HepG2 (cell line): ENCODE data around the gene ALOXE3. TPM values are rescaled to one million over a fixed set of nuclear protein-coding genes. Genes with fewer than 3 reads are reported as not detected.
A peak's percentile ranks its signal among the peaks of the same experiment; 100 is the strongest.

Source experiments
- AKAP8 ChIP-seq: sonication (generic); formaldehyde crosslinking; IDR thresholded peaks from 2 replicates; pipeline ENCODE4 v1.5.1; 2020; ENCODE audit warnings: mild to moderate bottlenecking, missing genetic modification reagents
- DNMT1 ChIP-seq: sonication (generic); formaldehyde crosslinking; IDR thresholded peaks from 2 replicates; pipeline ENCODE4 v1.5.1; 2020; ENCODE audit warnings: mild to moderate bottlenecking, missing genetic modification reagents
- EED ChIP-seq: sonication (generic); formaldehyde crosslinking; IDR thresholded peaks from 2 replicates; pipeline ENCODE4 v1.5.0; 2020; ENCODE audit warnings: mild to moderate bottlenecking, missing genetic modification reagents
- FIP1L1 ChIP-seq: fragments of 200-400 bp; formaldehyde crosslinking; IDR thresholded peaks from 2 replicates; pipeline ENCODE4 v1.6.1; 2018; ENCODE audit warnings: low read depth, mild to moderate bottlenecking, low read length, moderate library complexity, borderline replicate concordance; ENCODE audit not compliant: insufficient read depth
- GATA4 ChIP-seq: sonication (generic); IDR thresholded peaks from 2 replicates; pipeline ENCODE4 v1.6.1; 2016; ENCODE audit warnings: antibody characterized with exemption, low read depth, borderline replicate concordance
- HIVEP1 ChIP-seq: sonication (generic); formaldehyde crosslinking; IDR thresholded peaks from 2 replicates; pipeline ENCODE4 v1.4.0; 2020; ENCODE audit warnings: mild to moderate bottlenecking, missing genetic modification reagents
- HNRNPL ChIP-seq: fragments of 200-400 bp; formaldehyde crosslinking; IDR thresholded peaks from 2 replicates; pipeline ENCODE4 v1.6.1; 2017; ENCODE audit warnings: mild to moderate bottlenecking, low read depth, low read length
- KAT2B ChIP-seq: fragments of 150-350 bp; IDR thresholded peaks from 2 replicates; pipeline ENCODE4 v1.6.1; 2014; ENCODE audit warnings: low read depth, low read length, borderline replicate concordance
- KAT7 ChIP-seq: IDR thresholded peaks from 2 replicates; pipeline ENCODE4 v1.6.1; 2018; ENCODE audit warnings: borderline replicate concordance, missing compliant biosample characterization
- MED1 ChIP-seq: sonication (generic); formaldehyde crosslinking; IDR thresholded peaks from 2 replicates; pipeline ENCODE4 v1.4.0; 2020; ENCODE audit warnings: missing genetic modification reagents
- NR2C2 ChIP-seq: sonication (generic); formaldehyde crosslinking; IDR thresholded peaks from 2 replicates; pipeline ENCODE4 v1.4.0; 2020; ENCODE audit warnings: missing genetic modification reagents, mild to moderate bottlenecking, moderate library complexity, borderline replicate concordance
- SOX6 ChIP-seq, 2 experiments: fragments of 450-650 bp in 1 of 2; sonication (generic) in 1 of 2; formaldehyde crosslinking in 1 of 2; IDR thresholded peaks; 2 replicates each; pipeline versions ENCODE4 v1.4.0 to v1.6.1; 2017 to 2020; ENCODE audit warnings: antibody characterized with exemption in 1 of 2, mild to moderate bottlenecking in 1 of 2, missing genetic modification reagents in 1 of 2
- U2AF2 ChIP-seq: fragments of 200-400 bp; formaldehyde crosslinking; IDR thresholded peaks from 2 replicates; pipeline ENCODE4 v1.6.1; 2017; ENCODE audit warnings: low read depth, mild to moderate bottlenecking, low read length
- ZMAT3 ChIP-seq: sonication (generic); formaldehyde crosslinking; conservative IDR thresholded peaks from 2 replicates; pipeline ENCODE4 v1.7.0; 2021; ENCODE audit warnings: missing genetic modification reagents
- ZNF12 ChIP-seq: sonication (generic); formaldehyde crosslinking; IDR thresholded peaks from 2 replicates; pipeline ENCODE4 v1.5.0; 2020; ENCODE audit warnings: missing genetic modification reagents
- ZNF329 ChIP-seq: sonication (generic); formaldehyde crosslinking; IDR thresholded peaks from 2 replicates; pipeline ENCODE4 v1.9.0; 2021; ENCODE audit warnings: low read depth, mild to moderate bottlenecking, missing genetic modification reagents
- ZNF567 ChIP-seq: sonication (generic); formaldehyde crosslinking; IDR thresholded peaks from 2 replicates; pipeline ENCODE4 v1.8.1; 2023; ENCODE audit warnings: mild to moderate bottlenecking, missing genetic modification reagents, borderline replicate concordance
- ZNF746 ChIP-seq: sonication (generic); formaldehyde crosslinking; IDR thresholded peaks from 2 replicates; pipeline ENCODE4 v1.8.0; 2022; ENCODE audit warnings: mild to moderate bottlenecking, missing genetic modification reagents
- ZNF777 ChIP-seq: sonication (generic); formaldehyde crosslinking; IDR thresholded peaks from 2 replicates; pipeline ENCODE4 v1.4.0; 2020; ENCODE audit warnings: missing genetic modification reagents
- ZNF83 ChIP-seq: sonication (generic); formaldehyde crosslinking; IDR thresholded peaks from 2 replicates; pipeline ENCODE4 v1.4.0; 2020; ENCODE audit warnings: missing genetic modification reagents, mild to moderate bottlenecking, borderline replicate concordance
- polyA plus RNA-seq, 8 experiments: library from polyadenylated mRNA; depleted of rRNA in 3 of 8; stranded (reverse) in 7 of 8; unstranded in 1 of 8; fragments of >200 nt; fragmentation: Illumina TruSeq in 4 of 8; extraction: Trizol in 4 of 8; gene quantifications; 2 replicates each; pipeline versions ENCODE4 v1.2.1 to v1.2.3, GENCODE V29; 2011 to 2016; ENCODE audit warnings: low read depth in 4 of 8, missing spikeins in 1 of 8, mixed read lengths in 1 of 8; ENCODE audit not compliant: insufficient read depth in 1 of 8
- total RNA-seq, 5 experiments: library from RNA; depleted of rRNA; stranded (reverse); fragments of >200 nt; fragmentation: Illumina TruSeq; extraction: Trizol; gene quantifications; 2 replicates each; pipeline ENCODE4 v1.2.3, GENCODE V29; 2016; ENCODE audit warnings: low read depth in 1 of 5
- TF ChIP-seq, protein P1 (sequence below): sonication (generic); formaldehyde crosslinking; IDR thresholded peaks from 2 replicates; pipeline ENCODE4 v1.5.1; 2020; ENCODE audit warnings: mild to moderate bottlenecking, missing genetic modification reagents, borderline replicate concordance
- TF ChIP-seq, protein P2 (sequence below): sonication (generic); formaldehyde crosslinking; IDR thresholded peaks from 2 replicates; pipeline ENCODE4 v1.4.0; 2020; ENCODE audit warnings: missing genetic modification reagents, borderline replicate concordance

Gene ALOXE3
- total and polyA plus RNA-seq, 2 of the 13 experiments (the other 11 are each of a cell fraction or from before 2014, with no cell fraction given), result 0.07 TPM; not detected in 1

DNA sequence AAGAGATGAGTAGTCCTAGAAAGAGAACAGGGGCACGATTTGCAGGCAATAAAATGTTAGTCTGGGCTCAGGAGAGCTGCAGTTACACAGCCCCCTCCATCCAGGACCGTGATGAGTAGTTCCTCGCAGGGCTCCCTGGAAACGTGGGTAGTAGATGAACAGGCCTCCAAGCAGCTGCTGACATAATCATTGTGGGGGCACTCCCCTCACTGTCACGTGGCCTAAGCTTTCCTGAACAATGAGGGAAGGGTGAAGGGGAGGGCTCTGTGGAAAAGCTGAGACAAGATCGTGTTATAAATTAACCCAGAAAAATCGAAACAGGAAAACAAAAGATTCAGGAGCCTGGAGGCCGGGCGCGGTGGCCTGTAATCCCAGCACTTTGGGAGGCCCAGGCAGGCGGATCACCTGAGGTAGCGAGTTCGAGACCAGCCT is 35.2 kb upstream of the ALOXE3 start (continued):
- TF ChIP-seq, protein P1, sequence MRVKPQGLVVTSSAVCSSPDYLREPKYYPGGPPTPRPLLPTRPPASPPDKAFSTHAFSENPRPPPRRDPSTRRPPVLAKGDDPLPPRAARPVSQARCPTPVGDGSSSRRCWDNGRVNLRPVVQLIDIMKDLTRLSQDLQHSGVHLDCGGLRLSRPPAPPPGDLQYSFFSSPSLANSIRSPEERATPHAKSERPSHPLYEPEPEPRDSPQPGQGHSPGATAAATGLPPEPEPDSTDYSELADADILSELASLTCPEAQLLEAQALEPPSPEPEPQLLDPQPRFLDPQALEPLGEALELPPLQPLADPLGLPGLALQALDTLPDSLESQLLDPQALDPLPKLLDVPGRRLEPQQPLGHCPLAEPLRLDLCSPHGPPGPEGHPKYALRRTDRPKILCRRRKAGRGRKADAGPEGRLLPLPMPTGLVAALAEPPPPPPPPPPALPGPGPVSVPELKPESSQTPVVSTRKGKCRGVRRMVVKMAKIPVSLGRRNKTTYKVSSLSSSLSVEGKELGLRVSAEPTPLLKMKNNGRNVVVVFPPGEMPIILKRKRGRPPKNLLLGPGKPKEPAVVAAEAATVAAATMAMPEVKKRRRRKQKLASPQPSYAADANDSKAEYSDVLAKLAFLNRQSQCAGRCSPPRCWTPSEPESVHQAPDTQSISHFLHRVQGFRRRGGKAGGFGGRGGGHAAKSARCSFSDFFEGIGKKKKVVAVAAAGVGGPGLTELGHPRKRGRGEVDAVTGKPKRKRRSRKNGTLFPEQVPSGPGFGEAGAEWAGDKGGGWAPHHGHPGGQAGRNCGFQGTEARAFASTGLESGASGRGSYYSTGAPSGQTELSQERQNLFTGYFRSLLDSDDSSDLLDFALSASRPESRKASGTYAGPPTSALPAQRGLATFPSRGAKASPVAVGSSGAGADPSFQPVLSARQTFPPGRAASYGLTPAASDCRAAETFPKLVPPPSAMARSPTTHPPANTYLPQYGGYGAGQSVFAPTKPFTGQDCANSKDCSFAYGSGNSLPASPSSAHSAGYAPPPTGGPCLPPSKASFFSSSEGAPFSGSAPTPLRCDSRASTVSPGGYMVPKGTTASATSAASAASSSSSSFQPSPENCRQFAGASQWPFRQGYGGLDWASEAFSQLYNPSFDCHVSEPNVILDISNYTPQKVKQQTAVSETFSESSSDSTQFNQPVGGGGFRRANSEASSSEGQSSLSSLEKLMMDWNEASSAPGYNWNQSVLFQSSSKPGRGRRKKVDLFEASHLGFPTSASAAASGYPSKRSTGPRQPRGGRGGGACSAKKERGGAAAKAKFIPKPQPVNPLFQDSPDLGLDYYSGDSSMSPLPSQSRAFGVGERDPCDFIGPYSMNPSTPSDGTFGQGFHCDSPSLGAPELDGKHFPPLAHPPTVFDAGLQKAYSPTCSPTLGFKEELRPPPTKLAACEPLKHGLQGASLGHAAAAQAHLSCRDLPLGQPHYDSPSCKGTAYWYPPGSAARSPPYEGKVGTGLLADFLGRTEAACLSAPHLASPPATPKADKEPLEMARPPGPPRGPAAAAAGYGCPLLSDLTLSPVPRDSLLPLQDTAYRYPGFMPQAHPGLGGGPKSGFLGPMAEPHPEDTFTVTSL (CRISPR knock-in tag), result no peak
- peak; percentile 49; the same call in 1 of the 2 replicates for TF ChIP-seq AKAP8
- 0 out of 2 replicates have a peak, but pooled peaks have one; percentile 37 for TF ChIP-seq ZNF12 (CRISPR knock-in tag)
- TF ChIP-seq GATA4, result no peak
- no peak for TF ChIP-seq SOX6 (IDR thresholded peaks at IDR 0.05)
- peak; percentile 100 for TF ChIP-seq SOX6 (CRISPR knock-in tag; IDR thresholded peaks at IDR 0.05)
- TF ChIP-seq ZNF329, result no peak
- no peak for TF ChIP-seq HNRNPL
- TF ChIP-seq KAT7, result peak; percentile 30; the same call in 1 of the 2 replicates
- no peak; the same call in 1 of the 2 replicates for TF ChIP-seq ZMAT3 (CRISPR knock-in tag)
- TF ChIP-seq MED1 (CRISPR knock-in tag), result peak; percentile 71
- no peak for TF ChIP-seq DNMT1
- no peak for TF ChIP-seq U2AF2
- TF ChIP-seq NR2C2 (CRISPR knock-in tag), result no peak
- TF ChIP-seq HIVEP1 (CRISPR knock-in tag), result peak; percentile 38; the same call in 1 of the 2 replicates
- no peak for TF ChIP-seq KAT2B
- no peak for TF ChIP-seq ZNF777
- TF ChIP-seq ZNF746 (CRISPR knock-in tag), result peak; percentile 55; the same call in 1 of the 2 replicates
- TF ChIP-seq FIP1L1, result no peak
- no peak for TF ChIP-seq ZNF83
- TF ChIP-seq, protein P2, sequence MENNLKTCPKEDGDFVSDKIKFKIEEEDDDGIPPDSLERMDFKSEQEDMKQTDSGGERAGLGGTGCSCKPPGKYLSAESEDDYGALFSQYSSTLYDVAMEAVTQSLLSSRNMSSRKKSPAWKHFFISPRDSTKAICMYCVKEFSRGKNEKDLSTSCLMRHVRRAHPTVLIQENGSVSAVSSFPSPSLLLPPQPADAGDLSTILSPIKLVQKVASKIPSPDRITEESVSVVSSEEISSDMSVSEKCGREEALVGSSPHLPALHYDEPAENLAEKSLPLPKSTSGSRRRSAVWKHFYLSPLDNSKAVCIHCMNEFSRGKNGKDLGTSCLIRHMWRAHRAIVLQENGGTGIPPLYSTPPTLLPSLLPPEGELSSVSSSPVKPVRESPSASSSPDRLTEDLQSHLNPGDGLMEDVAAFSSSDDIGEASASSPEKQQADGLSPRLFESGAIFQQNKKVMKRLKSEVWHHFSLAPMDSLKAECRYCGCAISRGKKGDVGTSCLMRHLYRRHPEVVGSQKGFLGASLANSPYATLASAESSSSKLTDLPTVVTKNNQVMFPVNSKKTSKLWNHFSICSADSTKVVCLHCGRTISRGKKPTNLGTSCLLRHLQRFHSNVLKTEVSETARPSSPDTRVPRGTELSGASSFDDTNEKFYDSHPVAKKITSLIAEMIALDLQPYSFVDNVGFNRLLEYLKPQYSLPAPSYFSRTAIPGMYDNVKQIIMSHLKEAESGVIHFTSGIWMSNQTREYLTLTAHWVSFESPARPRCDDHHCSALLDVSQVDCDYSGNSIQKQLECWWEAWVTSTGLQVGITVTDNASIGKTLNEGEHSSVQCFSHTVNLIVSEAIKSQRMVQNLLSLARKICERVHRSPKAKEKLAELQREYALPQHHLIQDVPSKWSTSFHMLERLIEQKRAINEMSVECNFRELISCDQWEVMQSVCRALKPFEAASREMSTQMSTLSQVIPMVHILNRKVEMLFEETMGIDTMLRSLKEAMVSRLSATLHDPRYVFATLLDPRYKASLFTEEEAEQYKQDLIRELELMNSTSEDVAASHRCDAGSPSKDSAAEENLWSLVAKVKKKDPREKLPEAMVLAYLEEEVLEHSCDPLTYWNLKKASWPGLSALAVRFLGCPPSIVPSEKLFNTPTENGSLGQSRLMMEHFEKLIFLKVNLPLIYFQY (CRISPR knock-in tag), result no peak
- TF ChIP-seq ZNF567 (CRISPR knock-in tag), result no peak
- TF ChIP-seq EED (CRISPR knock-in tag), result no peak
